PC-3 (cell line): ENCODE data around the gene IL4I1. TPM values are rescaled to one million over a fixed set of nuclear protein-coding genes. Genes with fewer than 3 reads are reported as not detected.

Experiments used
- ATAC-seq: fragments of 200-7000 bp; cut with Tn5 transposase; 2 replicates; pipeline ENCODE4 v1.9.1; 2020; ENCODE audit warnings: mild to moderate bottlenecking, moderate library complexity
- BruUV-seq: library from RNA; stranded (reverse); fragments of 400-500 nt; replicated peaks from 2 replicates; lab custom pipeline; 2021; lab: Mats Ljungman, UMichigan
- CTCF ChIA-PET: fragments of 300-600 bp; sonication (Branson Sonifier 250); formaldehyde crosslinking; loops from one replicate; lab custom pipeline; 2022; ENCODE audit warnings: antibody characterized with exemption; lab: Charles Lee
- POLR2A ChIA-PET: fragments of 300-600 bp; sonication (Branson Sonifier 250); formaldehyde crosslinking; loops from one replicate; lab custom pipeline; 2022; ENCODE audit warnings: antibody characterized with exemption; ENCODE audit not compliant: unreplicated experiment; lab: Charles Lee
- DNase-seq: peaks from one replicate; pipeline ENCODE4 v3.0.0-alpha.2; 2015
- H2AFZ ChIP-seq: fragments of 300-600 bp; sonication (generic); 2 replicates; pipeline ENCODE4 v1.6.0; 2016; ENCODE audit warnings: antibody characterized with exemption, low read length
- H3F3A ChIP-seq: fragments of 300-600 bp; sonication (generic); one replicate; pipeline ENCODE4 v1.6.0; 2017; ENCODE audit warnings: antibody characterized with exemption, low read length, control low read depth, mild to moderate bottlenecking; ENCODE audit not compliant: unreplicated experiment
- H3K27ac ChIP-seq: fragments of 300-600 bp; sonication (generic); 2 replicates; pipeline ENCODE4 v1.5.1; 2016; ENCODE audit warnings: mild to moderate bottlenecking, low read length
- H3K27me3 ChIP-seq: fragments of 300-600 bp; sonication (generic); 2 replicates; pipeline ENCODE4 v1.6.1; 2016; ENCODE audit warnings: low read length, mixed read lengths
- H3K36me3 ChIP-seq: fragments of 300-600 bp; sonication (generic); 2 replicates; pipeline ENCODE4 v1.6.1; 2016; ENCODE audit warnings: low read depth, mixed run types, low read length, mixed read lengths
- H3K4me1 ChIP-seq: fragments of 300-600 bp; sonication (generic); 2 replicates; pipeline ENCODE4 v1.5.1; 2016; ENCODE audit warnings: low read length; ENCODE audit not compliant: insufficient read depth
- H3K4me2 ChIP-seq: fragments of 300-600 bp; sonication (generic); 2 replicates; pipeline ENCODE4 v1.6.0; 2016; ENCODE audit warnings: low read length
- H3K4me3 ChIP-seq: fragments of 300-600 bp; sonication (generic); 2 replicates; pipeline ENCODE4 v1.5.1; 2016; ENCODE audit warnings: mild to moderate bottlenecking, low read length, mixed read lengths
- H3K79me2 ChIP-seq: fragments of 300-600 bp; sonication (generic); 2 replicates; pipeline ENCODE4 v1.6.1; 2017; ENCODE audit warnings: low read length, mixed read lengths
- H3K9ac ChIP-seq: fragments of 300-600 bp; sonication (generic); 2 replicates; pipeline ENCODE4 v1.6.0; 2016; ENCODE audit warnings: mild to moderate bottlenecking, low read length
- H3K9me2 ChIP-seq: fragments of 300-600 bp; sonication (generic); replicated peaks from 2 replicates; pipeline ENCODE4 v1.6.1; 2016; ENCODE audit warnings: mixed run types, low read length, mixed read lengths
- H3K9me3 ChIP-seq: fragments of 300-600 bp; sonication (generic); 2 replicates; pipeline ENCODE4 v1.6.1; 2016; ENCODE audit warnings: low read length, mixed read lengths
- H4K20me1 ChIP-seq: fragments of 300-600 bp; sonication (generic); 2 replicates; pipeline ENCODE4 v1.6.1; 2016; ENCODE audit warnings: low read length, mixed read lengths
- EZH2 ChIP-seq: fragments of 300-600 bp; sonication (generic); IDR thresholded peaks from one replicate; pipeline ENCODE4 v1.6.1; 2017; ENCODE audit warnings: antibody characterized with exemption, mild to moderate bottlenecking, low read length; ENCODE audit not compliant: unreplicated experiment
- EZH2phosphoT487 ChIP-seq: fragments of 300-600 bp; sonication (generic); IDR thresholded peaks from 2 replicates; pipeline ENCODE4 v1.6.1; 2018; ENCODE audit warnings: mild to moderate bottlenecking, antibody characterized with exemption, low read length, borderline replicate concordance
- intact Hi-C: fragments of 100-400 bp; cut with micrococcal nuclease; formaldehyde crosslinking; loops from 2 replicates; pipeline ENCODE4 v1.9.0; 2023
- microRNA-seq: library from miRNA; unstranded; fragments of <30 nt; microRNA quantifications from one replicate; pipeline ENCODE4 v1.1.0, GENCODE V29; 2020; ENCODE audit not compliant: unreplicated experiment
- total RNA-seq: library from RNA; depleted of rRNA; stranded (reverse); fragments of >200 nt; gene quantifications from 2 replicates; pipeline ENCODE4 v1.2.3, GENCODE V29; 2014; rRNA removed
- TF ChIP-seq, protein P1 (sequence below): fragments of 300-600 bp; sonication (generic); conservative IDR thresholded peaks from 2 replicates; pipeline ENCODE4 v1.5.1; 2017; ENCODE audit warnings: antibody characterized with exemption, low read depth, mild to moderate bottlenecking, low read length

IL4I1 gene
- total RNA-seq, 1 experiment from 2014 or later, result 2.2 TPM

DNA sequence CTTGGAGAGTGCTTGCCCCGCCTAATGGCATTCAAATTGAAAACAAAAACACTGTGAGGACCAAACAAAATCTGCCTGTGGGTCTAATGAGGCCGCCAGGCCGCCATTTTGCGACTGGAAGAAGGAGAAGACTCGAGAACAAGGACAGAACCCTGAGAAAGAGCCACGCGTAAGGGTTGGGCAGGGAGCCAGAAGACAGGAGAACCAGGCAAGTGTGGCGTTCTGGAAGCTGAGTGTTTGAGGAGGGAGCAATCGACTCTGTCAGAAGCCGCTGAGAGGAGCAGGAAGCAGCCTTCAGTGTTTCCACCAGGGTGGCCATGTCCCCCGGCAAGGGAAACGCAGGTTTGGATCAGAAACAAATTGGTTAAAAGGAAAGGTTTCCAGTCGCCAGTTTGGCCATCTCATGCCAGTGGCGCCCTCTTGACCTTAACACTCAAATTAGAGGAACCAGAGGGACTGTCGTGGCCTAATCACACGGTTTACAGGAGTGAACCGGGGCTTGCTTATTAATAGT, 55.9 kb downstream of the IL4I1 start:
- TF ChIP-seq EZH2phosphoT487, result no peak
- TF ChIP-seq, protein P1, sequence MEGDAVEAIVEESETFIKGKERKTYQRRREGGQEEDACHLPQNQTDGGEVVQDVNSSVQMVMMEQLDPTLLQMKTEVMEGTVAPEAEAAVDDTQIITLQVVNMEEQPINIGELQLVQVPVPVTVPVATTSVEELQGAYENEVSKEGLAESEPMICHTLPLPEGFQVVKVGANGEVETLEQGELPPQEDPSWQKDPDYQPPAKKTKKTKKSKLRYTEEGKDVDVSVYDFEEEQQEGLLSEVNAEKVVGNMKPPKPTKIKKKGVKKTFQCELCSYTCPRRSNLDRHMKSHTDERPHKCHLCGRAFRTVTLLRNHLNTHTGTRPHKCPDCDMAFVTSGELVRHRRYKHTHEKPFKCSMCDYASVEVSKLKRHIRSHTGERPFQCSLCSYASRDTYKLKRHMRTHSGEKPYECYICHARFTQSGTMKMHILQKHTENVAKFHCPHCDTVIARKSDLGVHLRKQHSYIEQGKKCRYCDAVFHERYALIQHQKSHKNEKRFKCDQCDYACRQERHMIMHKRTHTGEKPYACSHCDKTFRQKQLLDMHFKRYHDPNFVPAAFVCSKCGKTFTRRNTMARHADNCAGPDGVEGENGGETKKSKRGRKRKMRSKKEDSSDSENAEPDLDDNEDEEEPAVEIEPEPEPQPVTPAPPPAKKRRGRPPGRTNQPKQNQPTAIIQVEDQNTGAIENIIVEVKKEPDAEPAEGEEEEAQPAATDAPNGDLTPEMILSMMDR, result no peak
- TF ChIP-seq EZH2, result no peak
- Histone ChIP-seq H3K4me3 (no peak overlapping the region), H4K20me1 (no peaks in the 10 kb centered on the region), H3K9me2 (no peaks in the 10 kb centered on the region), H3K9ac (no peak overlapping the region), H3K4me2 (no peak overlapping the region), H3K79me2 (no peaks in the 10 kb centered on the region), H3F3A (no peaks in the 10 kb centered on the region), H3K27me3 (no peaks in the 10 kb centered on the region), H2AFZ (no peak overlapping the region), H3K36me3 (peaks cover 12% of the 10 kb centered on the region), H3K9me3 (no peaks in the 10 kb centered on the region), H3K4me1 (no peaks in the 10 kb centered on the region), H3K27ac (no peak overlapping the region)
- ChIA-PET POLR2A (no interaction called here), CTCF (no interaction called here)
- DNase-seq (no peak), ATAC-seq (no peak)
- intact Hi-C loops, result no loop called here
- BruUV-seq, result no TSS peak

DNA sequence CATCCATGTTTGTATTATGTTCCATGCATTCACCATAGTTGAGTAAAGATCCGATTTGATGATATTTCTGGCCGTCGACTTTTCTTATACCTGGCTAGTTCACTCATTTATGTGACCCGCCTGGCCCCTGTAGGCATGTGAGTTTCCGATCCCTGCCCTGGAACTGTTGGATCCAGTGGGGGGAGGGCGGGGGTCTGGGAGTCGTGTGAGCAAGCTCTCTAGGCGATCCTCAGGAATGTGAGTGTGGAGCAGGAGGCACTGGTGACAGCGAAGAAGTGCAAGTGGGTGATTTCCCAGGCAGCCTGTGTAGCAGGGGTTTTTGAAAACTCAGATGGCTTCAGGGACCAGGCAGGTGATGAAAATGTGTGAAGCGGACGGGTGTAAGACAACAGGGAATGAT, 56.4 kb downstream of the IL4I1 start:
- CTCF ChIA-PET, result no interaction called here
- no peaks in the 10 kb centered on the region for H3K9me3 ChIP-seq
- H3K27me3 ChIP-seq, result no peaks in the 10 kb centered on the region
- H4K20me1 ChIP-seq, result no peaks in the 10 kb centered on the region
- no peaks in the 10 kb centered on the region for H3K4me1 ChIP-seq
- no peak overlapping the region for H2AFZ ChIP-seq
- DNase-seq, result no peak
- H3K36me3 ChIP-seq, result peaks cover 15% of the 10 kb centered on the region
- POLR2A ChIA-PET, result no interaction called here
- TF ChIP-seq, protein P1, result no peak
- TF ChIP-seq EZH2phosphoT487, result no peak
- no peak for TF ChIP-seq EZH2
- H3K9ac ChIP-seq, result no peak overlapping the region
- ATAC-seq, result no peak
- H3K4me2 ChIP-seq, result no peak overlapping the region
- no peaks in the 10 kb centered on the region for H3K79me2 ChIP-seq
- intact Hi-C loops, result no loop called here
- BruUV-seq, result no TSS peak
- H3K4me3 ChIP-seq, result no peak overlapping the region
- no peak overlapping the region for H3K27ac ChIP-seq
- no peaks in the 10 kb centered on the region for H3K9me2 ChIP-seq
- no peaks in the 10 kb centered on the region for H3F3A ChIP-seq

DNA sequence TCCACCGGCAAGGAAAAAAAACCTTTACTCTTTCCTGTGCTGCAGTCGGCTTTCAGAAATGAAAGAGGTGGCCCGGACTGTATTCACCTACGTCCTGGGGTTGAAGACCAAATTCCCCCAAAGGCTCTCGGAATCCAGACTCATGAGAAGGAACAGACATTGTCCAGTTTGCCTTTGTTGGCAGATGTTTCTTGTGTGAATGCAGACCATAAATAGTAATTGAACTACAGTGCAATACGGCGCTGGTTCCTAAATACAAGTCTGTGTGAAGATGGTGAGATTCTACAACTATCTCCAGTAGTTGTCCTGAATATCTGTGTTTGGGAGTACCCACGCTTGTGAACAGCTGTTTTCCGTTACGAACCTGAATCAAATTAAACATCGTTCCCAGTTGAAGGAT, 57.0 kb downstream of the IL4I1 start:
- Histone ChIP-seq H3K27ac (no peak overlapping the region), H3K79me2 (no peaks in the 10 kb centered on the region), H3K27me3 (no peaks in the 10 kb centered on the region), H3K36me3 (peaks cover 21% of the 10 kb centered on the region), H4K20me1 (no peaks in the 10 kb centered on the region), H3K9ac (no peak overlapping the region), H3K4me3 (no peak overlapping the region), H3K4me2 (no peak overlapping the region), H3K9me2 (no peaks in the 10 kb centered on the region), H3K4me1 (no peaks in the 10 kb centered on the region), H3K9me3 (no peaks in the 10 kb centered on the region), H2AFZ (no peak overlapping the region), H3F3A (no peaks in the 10 kb centered on the region)
- DNase-seq (no peak), ATAC-seq (no peak)
- BruUV-seq, result no TSS peak
- CTCF ChIA-PET, result no interaction called here
- TF ChIP-seq EZH2, result no peak
- no peak for TF ChIP-seq EZH2phosphoT487
- TF ChIP-seq, protein P1, result no peak
- POLR2A ChIA-PET, result interaction anchor here (0.6 kb wide), 1 partner anchor 489 kb away, joined by 5 read pairs; no protein-coding TSS in a partner anchor
- intact Hi-C loops, result no loop called here

Small RNA genes within 50 kb of the gene (microRNA-seq; reads per million reads assigned to microRNA genes)
- gene MIR4749, result 4.8 reads per million, percentile 19 among the genes with 10 or more reads in this experiment
- gene MIR4750, result 3.3 reads per million, percentile 9 among the genes with 10 or more reads in this experiment

Other genes starting within 250 kb of the IL4I1 start
- gene IRF3, start 231.0 kb downstream of the IL4I1 start, total RNA-seq, result 223 and 236 TPM in 2 replicates
- gene BCL2L12, start 231.0 kb downstream of the IL4I1 start, total RNA-seq, result 82.5 and 104 TPM in 2 replicates
- gene PRMT1, start 219.6 kb downstream of the IL4I1 start, total RNA-seq, result 625 and 761 TPM in 2 replicates
- gene ADM5, start 207.3 kb downstream of the IL4I1 start, total RNA-seq, result 5.0 and 6.3 TPM in 2 replicates
- 11.5 and 13.6 TPM in 2 replicates for gene CPT1C, start 205.8 kb downstream of the IL4I1 start, total RNA-seq
- not detected in 2 replicates for gene TSKS, start 133.6 kb downstream of the IL4I1 start, total RNA-seq
- gene AP2A1, start 129.9 kb downstream of the IL4I1 start, total RNA-seq, result 143 and 159 TPM in 2 replicates
- gene FUZ, start 83.6 kb downstream of the IL4I1 start, total RNA-seq, result 9.4 and 10.9 TPM in 2 replicates
- gene MED25, start 78.6 kb downstream of the IL4I1 start, total RNA-seq, result 47.5 and 54.9 TPM in 2 replicates
- gene PTOV1, start 45.7 kb downstream of the IL4I1 start, total RNA-seq, result 138 and 148 TPM in 2 replicates
- gene PNKP, start 29.3 kb downstream of the IL4I1 start, total RNA-seq, result 141 and 172 TPM in 2 replicates
- gene AKT1S1, start 19.5 kb downstream of the IL4I1 start, total RNA-seq, result 42.3 and 61.0 TPM in 2 replicates
- gene TBC1D17, start 19.2 kb downstream of the IL4I1 start, total RNA-seq, result 17.8 and 18.8 TPM in 2 replicates
- 50.7 and 75.5 TPM in 2 replicates for gene ATF5, start 32.3 kb upstream of the IL4I1 start, total RNA-seq
- gene NUP62, start 32.6 kb upstream of the IL4I1 start, total RNA-seq, result 129 and 149 TPM in 2 replicates
- gene SIGLEC11, start 64.3 kb upstream of the IL4I1 start, total RNA-seq, result not detected in 2 replicates
- gene VRK3, start 128.5 kb upstream of the IL4I1 start, total RNA-seq, result 26.0 and 36.3 TPM in 2 replicates
- gene ZNF473, start 129.1 kb upstream of the IL4I1 start, total RNA-seq, result 18.4 and 18.5 TPM in 2 replicates